Neural cell (in vitro differentiated cells): ENCODE results near the gene ZNF628. TPM values are rescaled to one million over a fixed set of nuclear protein-coding genes. Genes with fewer than 3 reads are reported as not detected.

ENCODE experiments used
- H2AFZ ChIP-seq: fragments of 200-600, 300-800 bp; sonication (generic), shearing (Covaris generic); 2 replicates; pipeline ENCODE4 v1.6.0; 2014; ENCODE audit warnings: low read depth, mild to moderate bottlenecking, antibody characterized with exemption, low read length, moderate library complexity
- H3F3A ChIP-seq: fragments of 200-600 bp; shearing (Covaris generic); 2 replicates; pipeline ENCODE4 v1.6.1; 2016; ENCODE audit warnings: mild to moderate bottlenecking, moderate library complexity, mixed read lengths, antibody characterized with exemption, low read length; ENCODE audit not compliant: insufficient read depth, poor library complexity, severe bottlenecking
- H3K27ac ChIP-seq: fragments of 200-600, 300-800 bp; sonication (generic), shearing (Covaris generic); 2 replicates; pipeline ENCODE4 v1.5.1; 2014; ENCODE audit warnings: mild to moderate bottlenecking, low read length, moderate library complexity
- H3K27me3 ChIP-seq: fragments of 300-800, 200-600 bp; sonication (generic), shearing (Covaris generic); 2 replicates; pipeline ENCODE4 v1.6.0; 2014; ENCODE audit warnings: mild to moderate bottlenecking, low read depth, low read length, moderate library complexity; ENCODE audit not compliant: insufficient read depth
- H3K36me3 ChIP-seq: fragments of 300-800, 200-600 bp; sonication (generic), shearing (Covaris generic); 2 replicates; pipeline ENCODE4 v1.5.1; 2014; ENCODE audit warnings: mild to moderate bottlenecking, antibody characterized with exemption, low read length, moderate library complexity; ENCODE audit not compliant: insufficient read depth
- H3K4me2 ChIP-seq: fragments of 300-800, 200-600 bp; sonication (generic), shearing (Covaris generic); 2 replicates; pipeline ENCODE4 v1.6.0; 2014; ENCODE audit warnings: mild to moderate bottlenecking, low read length
- H3K4me3 ChIP-seq: fragments of 300-800, 200-600 bp; sonication (generic), shearing (Covaris generic); 2 replicates; pipeline ENCODE4 v1.5.1; 2014; ENCODE audit warnings: mild to moderate bottlenecking, low read length, moderate library complexity
- H3K79me2 ChIP-seq: fragments of 200-600 bp; shearing (Covaris generic); replicated peaks from 2 replicates; pipeline ENCODE4 v1.6.0; 2014; ENCODE audit warnings: mild to moderate bottlenecking, low read length, moderate library complexity; ENCODE audit not compliant: insufficient read depth
- H3K9ac ChIP-seq: fragments of 300-800, 200-600 bp; sonication (generic), shearing (Covaris generic); 2 replicates; pipeline ENCODE4 v1.6.1; 2016; ENCODE audit warnings: mild to moderate bottlenecking, low read length, mixed read lengths
- H3K9me2 ChIP-seq: fragments of 200-600 bp; shearing (Covaris generic); 2 replicates; pipeline ENCODE4 v1.6.1; 2016; ENCODE audit warnings: mild to moderate bottlenecking, low read length, mixed read lengths; ENCODE audit not compliant: insufficient read depth
- H3K9me3 ChIP-seq: fragments of 200-600, 300-800 bp; sonication (generic), shearing (Covaris generic); 2 replicates; pipeline ENCODE4 v1.6.1; 2016; ENCODE audit warnings: mild to moderate bottlenecking, mixed run types, low read length, moderate library complexity, mixed read lengths
- H4K20me1 ChIP-seq: fragments of 200-600 bp; shearing (Covaris generic); 2 replicates; pipeline ENCODE4 v1.6.1; 2016; ENCODE audit warnings: mild to moderate bottlenecking, mixed run types; ENCODE audit not compliant: insufficient read depth
- EP300 ChIP-seq: fragments of 450-650 bp; conservative IDR thresholded peaks from 2 replicates; pipeline ENCODE4 v1.6.1; 2014; ENCODE audit warnings: antibody characterized with exemption, mild to moderate bottlenecking, moderate library complexity; ENCODE audit not compliant: poor library complexity, severe bottlenecking
- EZH2 ChIP-seq: fragments of 200-600, 300-800 bp; shearing (Covaris generic), sonication (generic); IDR thresholded peaks from 2 replicates; pipeline ENCODE4 v1.6.1; 2014; ENCODE audit warnings: antibody characterized with exemption, low read length, borderline replicate concordance, mild to moderate bottlenecking; ENCODE audit not compliant: insufficient read depth, poor library complexity, severe bottlenecking
- MXI1 ChIP-seq: fragments of 450-650 bp; conservative IDR thresholded peaks from 2 replicates; pipeline ENCODE4 v1.6.1; 2014; ENCODE audit warnings: antibody characterized with exemption, mild to moderate bottlenecking; ENCODE audit not compliant: poor library complexity, severe bottlenecking
- POLR2AphosphoS5 ChIP-seq: IDR thresholded peaks from 2 replicates; pipeline ENCODE4 v1.6.1; 2012
- RAD21 ChIP-seq: fragments of 450-650 bp; conservative IDR thresholded peaks from 2 replicates; pipeline ENCODE4 v1.6.1; 2014; ENCODE audit warnings: antibody characterized with exemption, mild to moderate bottlenecking, moderate library complexity
- SMC3 ChIP-seq: fragments of 450-650 bp; conservative IDR thresholded peaks from 2 replicates; pipeline ENCODE4 v1.6.1; 2014; ENCODE audit warnings: antibody characterized with exemption, mild to moderate bottlenecking, moderate library complexity; ENCODE audit not compliant: poor library complexity
- TAF1 ChIP-seq: IDR thresholded peaks from 2 replicates; pipeline ENCODE4 v1.6.1; 2012; ENCODE audit warnings: low read depth
- polyA plus RNA-seq: library from polyadenylated mRNA; depleted of rRNA; stranded (reverse); fragments of >200 nt; gene quantifications from 2 replicates; pipeline ENCODE4 v1.2.3, GENCODE V29; 2014
- TF ChIP-seq, protein P1 (sequence below): fragments of 450-650 bp; IDR thresholded peaks from 2 replicates; pipeline ENCODE4 v1.5.1; 2014; ENCODE audit warnings: antibody characterized with exemption, mild to moderate bottlenecking, moderate library complexity; ENCODE audit not compliant: poor library complexity, severe bottlenecking
- TF ChIP-seq, protein P2 (sequence below): IDR thresholded peaks from 2 replicates; pipeline ENCODE4 v1.6.1; 2012; ENCODE audit warnings: borderline replicate concordance

Gene ZNF628
- polyA plus RNA-seq, 1 donor from 2014 or later, result 0.37 TPM

DNA sequence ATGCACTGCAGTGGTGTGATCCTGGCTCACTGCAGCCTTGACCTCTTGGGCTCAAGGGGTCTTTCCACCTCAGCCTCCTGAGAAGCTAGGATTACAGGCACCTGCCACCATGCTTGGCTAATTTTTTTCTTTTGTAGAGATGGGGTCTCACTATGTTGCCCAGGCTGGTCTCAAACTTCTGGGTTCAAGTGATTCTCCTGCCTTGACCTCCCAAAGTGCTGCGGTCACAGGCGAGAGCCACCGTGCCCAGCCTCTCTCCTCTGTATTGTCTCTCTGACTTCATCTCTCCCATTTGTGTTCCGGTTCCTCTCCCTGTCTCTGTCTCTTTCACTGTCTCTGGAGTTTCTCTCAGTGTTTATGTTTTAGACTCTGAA lies 10.2 kb upstream of the ZNF628 start:
- Histone ChIP-seq H3F3A (no peaks in the 10 kb centered on the region), H3K9me3 (no peaks in the 10 kb centered on the region), H3K4me3 (no peak overlapping the region), H3K9me2 (no peaks in the 10 kb centered on the region), H3K36me3 (no peaks in the 10 kb centered on the region), H3K27ac (no peak overlapping the region), H3K4me2 (no peak overlapping the region), H3K9ac (no peak overlapping the region), H3K79me2 (no peaks in the 10 kb centered on the region), H4K20me1 (no peaks in the 10 kb centered on the region), H3K27me3 (no peaks in the 10 kb centered on the region), H2AFZ (no peak overlapping the region)
- TF ChIP-seq EZH2 (no peak), MXI1 (no peak), RAD21 (no peak), TAF1 (no peak), EP300 (no peak), POLR2AphosphoS5 (no peak), SMC3 (no peak)
- TF ChIP-seq, protein P1, sequence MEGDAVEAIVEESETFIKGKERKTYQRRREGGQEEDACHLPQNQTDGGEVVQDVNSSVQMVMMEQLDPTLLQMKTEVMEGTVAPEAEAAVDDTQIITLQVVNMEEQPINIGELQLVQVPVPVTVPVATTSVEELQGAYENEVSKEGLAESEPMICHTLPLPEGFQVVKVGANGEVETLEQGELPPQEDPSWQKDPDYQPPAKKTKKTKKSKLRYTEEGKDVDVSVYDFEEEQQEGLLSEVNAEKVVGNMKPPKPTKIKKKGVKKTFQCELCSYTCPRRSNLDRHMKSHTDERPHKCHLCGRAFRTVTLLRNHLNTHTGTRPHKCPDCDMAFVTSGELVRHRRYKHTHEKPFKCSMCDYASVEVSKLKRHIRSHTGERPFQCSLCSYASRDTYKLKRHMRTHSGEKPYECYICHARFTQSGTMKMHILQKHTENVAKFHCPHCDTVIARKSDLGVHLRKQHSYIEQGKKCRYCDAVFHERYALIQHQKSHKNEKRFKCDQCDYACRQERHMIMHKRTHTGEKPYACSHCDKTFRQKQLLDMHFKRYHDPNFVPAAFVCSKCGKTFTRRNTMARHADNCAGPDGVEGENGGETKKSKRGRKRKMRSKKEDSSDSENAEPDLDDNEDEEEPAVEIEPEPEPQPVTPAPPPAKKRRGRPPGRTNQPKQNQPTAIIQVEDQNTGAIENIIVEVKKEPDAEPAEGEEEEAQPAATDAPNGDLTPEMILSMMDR, result no peak
- TF ChIP-seq, protein P2, sequence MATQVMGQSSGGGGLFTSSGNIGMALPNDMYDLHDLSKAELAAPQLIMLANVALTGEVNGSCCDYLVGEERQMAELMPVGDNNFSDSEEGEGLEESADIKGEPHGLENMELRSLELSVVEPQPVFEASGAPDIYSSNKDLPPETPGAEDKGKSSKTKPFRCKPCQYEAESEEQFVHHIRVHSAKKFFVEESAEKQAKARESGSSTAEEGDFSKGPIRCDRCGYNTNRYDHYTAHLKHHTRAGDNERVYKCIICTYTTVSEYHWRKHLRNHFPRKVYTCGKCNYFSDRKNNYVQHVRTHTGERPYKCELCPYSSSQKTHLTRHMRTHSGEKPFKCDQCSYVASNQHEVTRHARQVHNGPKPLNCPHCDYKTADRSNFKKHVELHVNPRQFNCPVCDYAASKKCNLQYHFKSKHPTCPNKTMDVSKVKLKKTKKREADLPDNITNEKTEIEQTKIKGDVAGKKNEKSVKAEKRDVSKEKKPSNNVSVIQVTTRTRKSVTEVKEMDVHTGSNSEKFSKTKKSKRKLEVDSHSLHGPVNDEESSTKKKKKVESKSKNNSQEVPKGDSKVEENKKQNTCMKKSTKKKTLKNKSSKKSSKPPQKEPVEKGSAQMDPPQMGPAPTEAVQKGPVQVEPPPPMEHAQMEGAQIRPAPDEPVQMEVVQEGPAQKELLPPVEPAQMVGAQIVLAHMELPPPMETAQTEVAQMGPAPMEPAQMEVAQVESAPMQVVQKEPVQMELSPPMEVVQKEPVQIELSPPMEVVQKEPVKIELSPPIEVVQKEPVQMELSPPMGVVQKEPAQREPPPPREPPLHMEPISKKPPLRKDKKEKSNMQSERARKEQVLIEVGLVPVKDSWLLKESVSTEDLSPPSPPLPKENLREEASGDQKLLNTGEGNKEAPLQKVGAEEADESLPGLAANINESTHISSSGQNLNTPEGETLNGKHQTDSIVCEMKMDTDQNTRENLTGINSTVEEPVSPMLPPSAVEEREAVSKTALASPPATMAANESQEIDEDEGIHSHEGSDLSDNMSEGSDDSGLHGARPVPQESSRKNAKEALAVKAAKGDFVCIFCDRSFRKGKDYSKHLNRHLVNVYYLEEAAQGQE, result no peak

GRCh38 chr19:55467236-55468053 lies 9.0 kb upstream of the ZNF628 start:
- Histone ChIP-seq H3K27me3 (no peaks in the 10 kb centered on the region), H2AFZ (no peak overlapping the region), H3K4me3 (no peak overlapping the region), H3K9me2 (no peaks in the 10 kb centered on the region), H3K27ac (no peak overlapping the region), H3K36me3 (no peaks in the 10 kb centered on the region), H3K9ac (no peak overlapping the region), H3K9me3 (no peaks in the 10 kb centered on the region), H3F3A (no peaks in the 10 kb centered on the region), H3K79me2 (no peaks in the 10 kb centered on the region), H3K4me2 (no peak overlapping the region), H4K20me1 (no peaks in the 10 kb centered on the region)
- TF ChIP-seq TAF1 (no peak), POLR2AphosphoS5 (no peak), EP300 (no peak), EZH2 (no peak), MXI1 (no peak)
- TF ChIP-seq, protein P1, result peak; percentile 45
